GM12878 (cell line): ENCODE results near the gene SHISA6.

Experiments used
- ASH2L ChIP-seq: fragments of 300-600, 200-600 bp; sonication (generic); IDR thresholded peaks from 2 replicates; pipeline ENCODE4 v1.6.1; 2017; ENCODE audit warnings: low read depth, mild to moderate bottlenecking, borderline replicate concordance
- CHD2 ChIP-seq: IDR thresholded peaks from 2 replicates; pipeline ENCODE4 v1.6.1; 2011; ENCODE audit warnings: low read depth, low read length, improper control_type of control experiment, borderline replicate concordance
- CTCF ChIP-seq, 3 experiments: IDR thresholded peaks in 2 of 3; conservative IDR thresholded peaks in 1 of 3; 2 replicates each; pipeline ENCODE4 v1.5.1; 2011; ENCODE audit warnings: low read depth in 3 of 3, low read length in 3 of 3, mild to moderate bottlenecking in 3 of 3, control low read depth in 2 of 3, moderate library complexity in 2 of 3, inconsistent platforms in 1 of 3, mixed read lengths in 1 of 3; ENCODE audit not compliant: control insufficient read depth in 2 of 3, insufficient read depth in 1 of 3; ENCODE audit errors: extremely low read depth in 1 of 3
- EP300 ChIP-seq, 2 experiments: fragments of 150-350 bp in 1 of 2; IDR thresholded peaks; 2 replicates each; pipeline ENCODE4 v1.6.1; 2011 to 2012; ENCODE audit warnings: low read depth in 2 of 2, low read length in 2 of 2, borderline replicate concordance in 1 of 2, improper control_type of control experiment in 1 of 2, inconsistent platforms in 1 of 2; ENCODE audit not compliant: control insufficient read depth in 1 of 2
- NR2C2 ChIP-seq: IDR thresholded peaks from 2 replicates; pipeline ENCODE4 v1.6.1; 2011; ENCODE audit warnings: borderline replicate concordance, low read depth; ENCODE audit not compliant: control insufficient read depth, insufficient read length
- POLR2AphosphoS5 ChIP-seq: IDR thresholded peaks from 2 replicates; pipeline ENCODE4 v1.6.1; 2011; ENCODE audit warnings: mild to moderate bottlenecking, low read length, inconsistent platforms
- RCOR1 ChIP-seq: conservative IDR thresholded peaks from 2 replicates; pipeline ENCODE4 v1.6.1; 2012; ENCODE audit warnings: low read depth, low read length, improper control_type of control experiment
- STAT1 ChIP-seq: fragments of 450-650 bp; conservative IDR thresholded peaks from 2 replicates; pipeline ENCODE4 v1.6.1; 2014; ENCODE audit warnings: antibody characterized with exemption, mild to moderate bottlenecking
- USF1 ChIP-seq: IDR thresholded peaks from 2 replicates; pipeline ENCODE4 v1.6.1; 2011; ENCODE audit warnings: borderline replicate concordance, low read depth, mild to moderate bottlenecking, moderate library complexity, mixed read lengths, low read length; ENCODE audit not compliant: insufficient read depth; ENCODE audit errors: extremely low read length
- ZBTB11 ChIP-seq: fragments of 450-650 bp; formaldehyde crosslinking; IDR thresholded peaks from 2 replicates; pipeline ENCODE4 v1.5.0; 2022; ENCODE audit warnings: mild to moderate bottlenecking, missing genetic modification characterization
- ZBTB33 ChIP-seq: fragments of 450-650 bp; IDR thresholded peaks from 2 replicates; pipeline ENCODE4 v1.6.1; 2017; ENCODE audit warnings: mild to moderate bottlenecking

GRCh38 chr17:11582217-11582616 is 341.2 kb downstream of the SHISA6 start:
- TF ChIP-seq EP300 (IDR thresholded peaks at IDR 0.05; ENCODE audit: borderline replicate concordance in 1 of 2, control insufficient read depth in 1 of 2, low read depth in 2 of 2, low read length in 2 of 2) (no peak), ASH2L (no peak), ZBTB33 (no peak), CTCF (IDR thresholded peaks at IDR 0.05 in 2 of 3, conservative IDR thresholded peaks at IDR 0.05 in 1 of 3; ENCODE audit: control insufficient read depth in 2 of 3, extremely low read depth in 1 of 3, insufficient read depth in 1 of 3, low read depth in 3 of 3, low read length in 3 of 3) (no peak), NR2C2 (no peak), POLR2AphosphoS5 (no peak), ZBTB11 (CRISPR knock-in tag) (no peak), STAT1 (no peak), USF1 (no peak), CHD2 (no peak), RCOR1 (no peak)
